SU-DHL-6 (cell line): ENCODE data around the gene UBE2E2.

ENCODE experiments used
- H2AFZ ChIP-seq: fragments of 200-600 bp; sonication (generic); 2 replicates; pipeline ENCODE4 v1.6.1; 2014; ENCODE audit warnings: low read depth, mild to moderate bottlenecking, moderate library complexity, mixed read lengths, antibody characterized with exemption, low read length; ENCODE audit not compliant: severe bottlenecking
- H3F3A ChIP-seq: fragments of 200-600 bp; shearing (Covaris generic); 2 replicates; pipeline ENCODE4 v1.6.0; 2016; ENCODE audit warnings: antibody characterized with exemption, mild to moderate bottlenecking; ENCODE audit not compliant: insufficient read depth
- H3K27ac ChIP-seq: fragments of 200-600 bp; sonication (generic); 2 replicates; pipeline ENCODE4 v1.5.1; 2016; ENCODE audit warnings: low read depth, mild to moderate bottlenecking, low read length, moderate library complexity, mixed read lengths
- H3K27me3 ChIP-seq: fragments of 200-600 bp; sonication (generic), shearing (Covaris generic); 2 replicates; pipeline ENCODE4 v1.6.0; 2014; ENCODE audit warnings: mild to moderate bottlenecking, low read length
- H3K36me3 ChIP-seq: fragments of 200-600 bp; sonication (generic); 2 replicates; pipeline ENCODE4 v1.6.1; 2014; ENCODE audit warnings: mild to moderate bottlenecking, low read length, mixed read lengths
- H3K4me2 ChIP-seq: fragments of 300-600, 200-600 bp; shearing (Covaris generic), sonication (generic); 2 replicates; pipeline ENCODE4 v1.6.0; 2014; ENCODE audit warnings: low read length, low read depth, mild to moderate bottlenecking; ENCODE audit not compliant: poor library complexity, severe bottlenecking
- H3K4me3 ChIP-seq: fragments of 200-600 bp; sonication (generic); 2 replicates; pipeline ENCODE4 v1.5.1; 2014; ENCODE audit warnings: antibody characterized with exemption, low read length, mild to moderate bottlenecking, mixed read lengths; ENCODE audit not compliant: insufficient read depth, poor library complexity, severe bottlenecking
- H3K79me2 ChIP-seq: fragments of 200-600 bp; sonication (generic); 2 replicates; pipeline ENCODE4 v1.6.1; 2014; ENCODE audit warnings: mild to moderate bottlenecking, low read length, moderate library complexity; ENCODE audit not compliant: insufficient read depth
- H3K9ac ChIP-seq: fragments of 200-600 bp; sonication (generic); 2 replicates; pipeline ENCODE4 v1.7.0; 2014; ENCODE audit warnings: mild to moderate bottlenecking, low read length
- H3K9me2 ChIP-seq: fragments of 200-600 bp; sonication (generic); replicated peaks from 2 replicates; pipeline ENCODE4 v1.6.1; 2014; ENCODE audit warnings: low read length; ENCODE audit not compliant: insufficient read depth
- H3K9me3 ChIP-seq: fragments of 200-600 bp; sonication (generic); 2 replicates; pipeline ENCODE4 v1.6.1; 2014; ENCODE audit warnings: low read length, mixed read lengths; ENCODE audit not compliant: insufficient read depth
- H4K20me1 ChIP-seq: fragments of 200-600 bp; sonication (generic); 2 replicates; pipeline ENCODE4 v1.6.1; 2014; ENCODE audit warnings: low read depth, mild to moderate bottlenecking, antibody characterized with exemption, low read length, moderate library complexity, mixed read lengths
- EZH2phosphoT487 ChIP-seq: fragments of 200-600 bp; sonication (generic), shearing (Covaris generic); conservative IDR thresholded peaks from 2 replicates; pipeline ENCODE4 v1.6.1; 2018; ENCODE audit warnings: mild to moderate bottlenecking, antibody characterized with exemption, low read length, moderate library complexity, mixed read lengths
- TF ChIP-seq, protein P1 (sequence below): fragments of 200-600 bp; sonication (generic); IDR thresholded peaks from one replicate; pipeline ENCODE4 v1.5.1; 2017; ENCODE audit warnings: antibody characterized with exemption, mild to moderate bottlenecking, low read length, moderate library complexity; ENCODE audit not compliant: insufficient read depth, poor library complexity, severe bottlenecking

UBE2E2 gene

DNA sequence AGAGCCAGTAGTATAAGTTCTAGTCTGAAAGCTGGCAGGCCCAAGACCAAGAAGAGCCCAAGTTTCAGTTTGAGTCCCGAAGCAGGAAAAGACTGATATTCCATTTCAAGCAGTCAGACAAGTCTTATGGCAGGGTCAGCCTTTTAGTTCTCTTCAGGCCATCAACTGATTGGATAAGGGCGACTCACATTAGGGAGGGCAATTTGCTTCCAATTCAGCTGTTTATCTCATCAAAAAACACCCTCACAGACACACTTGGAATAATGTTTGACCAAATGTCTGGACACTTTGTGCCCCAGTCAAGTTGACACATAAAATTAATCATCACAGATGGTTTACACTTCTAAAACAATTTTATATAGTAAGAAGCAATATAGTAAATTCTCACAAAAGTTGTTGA is 69.7 kb downstream of the UBE2E2 start:
- TF ChIP-seq EZH2phosphoT487: no peak
- TF ChIP-seq, protein P1, sequence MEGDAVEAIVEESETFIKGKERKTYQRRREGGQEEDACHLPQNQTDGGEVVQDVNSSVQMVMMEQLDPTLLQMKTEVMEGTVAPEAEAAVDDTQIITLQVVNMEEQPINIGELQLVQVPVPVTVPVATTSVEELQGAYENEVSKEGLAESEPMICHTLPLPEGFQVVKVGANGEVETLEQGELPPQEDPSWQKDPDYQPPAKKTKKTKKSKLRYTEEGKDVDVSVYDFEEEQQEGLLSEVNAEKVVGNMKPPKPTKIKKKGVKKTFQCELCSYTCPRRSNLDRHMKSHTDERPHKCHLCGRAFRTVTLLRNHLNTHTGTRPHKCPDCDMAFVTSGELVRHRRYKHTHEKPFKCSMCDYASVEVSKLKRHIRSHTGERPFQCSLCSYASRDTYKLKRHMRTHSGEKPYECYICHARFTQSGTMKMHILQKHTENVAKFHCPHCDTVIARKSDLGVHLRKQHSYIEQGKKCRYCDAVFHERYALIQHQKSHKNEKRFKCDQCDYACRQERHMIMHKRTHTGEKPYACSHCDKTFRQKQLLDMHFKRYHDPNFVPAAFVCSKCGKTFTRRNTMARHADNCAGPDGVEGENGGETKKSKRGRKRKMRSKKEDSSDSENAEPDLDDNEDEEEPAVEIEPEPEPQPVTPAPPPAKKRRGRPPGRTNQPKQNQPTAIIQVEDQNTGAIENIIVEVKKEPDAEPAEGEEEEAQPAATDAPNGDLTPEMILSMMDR: no peak
- Histone ChIP-seq H3K4me3 (no peak overlapping the region), H3K79me2 (no peaks in the 10 kb centered on the region), H4K20me1 (no peaks in the 10 kb centered on the region), H3K4me2 (no peak overlapping the region), H3K36me3 (no peaks in the 10 kb centered on the region), H2AFZ (no peak overlapping the region), H3F3A (no peaks in the 10 kb centered on the region), H3K27me3 (no peaks in the 10 kb centered on the region), H3K9me3 (no peaks in the 10 kb centered on the region), H3K9me2 (no peaks in the 10 kb centered on the region), H3K9ac (no peak overlapping the region), H3K27ac (no peak overlapping the region)

DNA sequence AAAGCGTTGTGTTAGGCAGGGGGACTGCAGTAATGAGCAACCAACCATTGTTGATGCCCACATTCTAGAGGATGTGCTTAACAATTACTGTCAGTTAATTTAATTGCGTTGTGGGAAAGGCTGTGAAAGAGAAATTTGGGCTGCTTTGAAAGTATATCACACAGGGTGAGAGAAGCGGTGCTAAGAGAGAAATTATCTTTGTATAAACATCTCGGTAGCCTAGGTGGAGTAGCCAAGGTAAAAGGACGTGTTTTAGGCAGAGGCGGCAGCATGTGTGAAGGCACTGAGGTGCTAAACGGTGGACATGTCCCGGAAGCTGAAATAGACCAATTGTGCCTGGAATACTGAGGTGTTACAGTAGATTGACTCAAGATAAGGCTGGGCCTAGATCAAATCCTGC is 71.9 kb downstream of the UBE2E2 start:
- Histone ChIP-seq H3K36me3 (no peaks in the 10 kb centered on the region), H3K9me3 (no peaks in the 10 kb centered on the region), H3K79me2 (no peaks in the 10 kb centered on the region), H3K27me3 (no peaks in the 10 kb centered on the region), H3K4me3 (no peak overlapping the region), H3K27ac (no peak overlapping the region), H3K9ac (no peak overlapping the region), H3K9me2 (no peaks in the 10 kb centered on the region), H3F3A (no peaks in the 10 kb centered on the region), H2AFZ (no peak overlapping the region), H4K20me1 (0 out of 2 replicates have a peak, but pooled peaks cover 5% of the 10 kb centered on the region), H3K4me2 (no peak overlapping the region)
- TF ChIP-seq, protein P1: no peak
- no peak for TF ChIP-seq EZH2phosphoT487

DNA sequence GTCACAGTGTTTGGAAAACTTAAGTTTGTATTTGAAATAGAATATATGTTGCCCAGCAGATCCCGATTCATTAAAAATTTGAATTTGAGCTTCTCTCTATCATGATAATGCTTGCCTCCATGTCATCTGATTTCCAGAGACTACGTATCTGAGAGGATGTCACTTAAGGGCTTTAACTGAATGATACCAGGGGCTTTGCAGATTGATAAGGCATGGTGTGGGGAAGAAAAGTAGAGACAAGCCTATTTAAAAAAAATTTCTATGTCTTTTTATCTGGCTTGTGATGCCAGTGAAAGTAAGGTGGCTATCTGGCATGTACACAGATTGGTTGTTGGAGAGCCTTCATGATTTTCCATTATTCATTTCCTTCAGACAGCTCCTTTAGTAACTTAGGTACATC is 72.7 kb downstream of the UBE2E2 start:
- Histone ChIP-seq H3K79me2 (no peaks in the 10 kb centered on the region), H3K9ac (no peak overlapping the region), H3K27me3 (no peaks in the 10 kb centered on the region), H3F3A (no peaks in the 10 kb centered on the region), H3K4me3 (no peak overlapping the region), H2AFZ (no peak overlapping the region), H3K9me2 (no peaks in the 10 kb centered on the region), H3K9me3 (no peaks in the 10 kb centered on the region), H4K20me1 (0 out of 2 replicates have a peak, but pooled peaks cover 5% of the 10 kb centered on the region), H3K27ac (no peak overlapping the region), H3K4me2 (no peak overlapping the region), H3K36me3 (no peaks in the 10 kb centered on the region)
- TF ChIP-seq, protein P1: no peak
- TF ChIP-seq EZH2phosphoT487: no peak
